Astrocyte of the cerebellum (primary cell): ENCODE data around the gene KIRREL1.

Experiments
- DNase-seq: peaks from one replicate; pipeline ENCODE4 v3.0.0-alpha.2; 2011; ENCODE audit warnings: low read depth
- H3K4me3 ChIP-seq: 2 replicates; pipeline ENCODE4 v1.5.1; 2011; ENCODE audit warnings: mild to moderate bottlenecking, low read depth, low read length, moderate library complexity
- in situ Hi-C: cut with HindIII; loops from 2 replicates; pipeline ENCODE4 v1.10.0; 2017; ENCODE audit warnings: low sequenced_read_pairs
- TF ChIP-seq, protein P1 (sequence below): IDR thresholded peaks from 2 replicates; pipeline ENCODE4 v1.5.1; 2012; ENCODE audit warnings: low read length, low read depth, moderate library complexity, mild to moderate bottlenecking; ENCODE audit errors: missing control alignments

The KIRREL1 gene

DNA sequence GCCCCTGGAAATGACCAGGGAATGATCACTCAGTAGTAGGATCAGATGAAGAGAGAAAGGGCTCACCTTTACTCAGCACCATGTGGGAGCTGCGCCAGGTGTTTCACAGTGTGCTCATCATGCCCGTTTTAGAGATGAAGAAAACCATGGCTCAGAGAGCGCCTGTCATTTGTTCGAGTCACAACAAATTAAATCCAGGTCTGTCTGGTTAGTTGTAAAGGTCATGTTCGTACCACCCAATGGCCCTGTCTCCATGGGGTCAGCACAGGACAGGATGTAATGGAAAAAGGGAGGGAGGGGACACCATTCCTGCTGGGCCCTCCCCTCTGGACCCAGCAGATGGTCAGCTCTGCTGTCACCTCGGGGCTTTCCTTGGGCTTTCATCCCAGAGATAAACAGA lies 15.2 kb downstream of the KIRREL1 start:
- in situ Hi-C loops, result no loop called here
- H3K4me3 ChIP-seq, result no peak overlapping the region
- no peak for DNase-seq
- TF ChIP-seq, protein P1, sequence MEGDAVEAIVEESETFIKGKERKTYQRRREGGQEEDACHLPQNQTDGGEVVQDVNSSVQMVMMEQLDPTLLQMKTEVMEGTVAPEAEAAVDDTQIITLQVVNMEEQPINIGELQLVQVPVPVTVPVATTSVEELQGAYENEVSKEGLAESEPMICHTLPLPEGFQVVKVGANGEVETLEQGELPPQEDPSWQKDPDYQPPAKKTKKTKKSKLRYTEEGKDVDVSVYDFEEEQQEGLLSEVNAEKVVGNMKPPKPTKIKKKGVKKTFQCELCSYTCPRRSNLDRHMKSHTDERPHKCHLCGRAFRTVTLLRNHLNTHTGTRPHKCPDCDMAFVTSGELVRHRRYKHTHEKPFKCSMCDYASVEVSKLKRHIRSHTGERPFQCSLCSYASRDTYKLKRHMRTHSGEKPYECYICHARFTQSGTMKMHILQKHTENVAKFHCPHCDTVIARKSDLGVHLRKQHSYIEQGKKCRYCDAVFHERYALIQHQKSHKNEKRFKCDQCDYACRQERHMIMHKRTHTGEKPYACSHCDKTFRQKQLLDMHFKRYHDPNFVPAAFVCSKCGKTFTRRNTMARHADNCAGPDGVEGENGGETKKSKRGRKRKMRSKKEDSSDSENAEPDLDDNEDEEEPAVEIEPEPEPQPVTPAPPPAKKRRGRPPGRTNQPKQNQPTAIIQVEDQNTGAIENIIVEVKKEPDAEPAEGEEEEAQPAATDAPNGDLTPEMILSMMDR, result no peak

DNA sequence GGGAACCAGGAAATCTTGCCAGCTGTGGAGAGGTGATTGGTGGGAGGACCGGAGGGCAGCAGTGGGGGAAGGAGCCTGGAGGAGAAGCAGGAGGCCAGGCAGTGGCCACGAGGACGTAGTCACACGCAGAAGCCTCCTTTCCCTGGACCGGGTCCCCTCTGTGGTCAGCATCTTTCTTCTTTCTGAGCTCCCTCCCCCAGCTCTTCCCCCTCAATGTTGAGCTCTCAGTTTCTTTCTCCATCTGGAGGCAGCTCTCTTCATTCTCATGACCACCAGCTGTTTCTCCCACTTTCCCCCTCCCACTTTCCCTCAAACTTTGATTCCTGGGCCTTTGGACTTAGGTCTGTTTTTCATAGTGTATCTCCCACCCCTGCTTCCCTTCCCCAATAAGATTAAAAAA lies 18.3 kb downstream of the KIRREL1 start:
- no peak for DNase-seq
- in situ Hi-C loops, result no loop called here
- TF ChIP-seq, protein P1, result no peak
- H3K4me3 ChIP-seq, result no peak overlapping the region

DNA sequence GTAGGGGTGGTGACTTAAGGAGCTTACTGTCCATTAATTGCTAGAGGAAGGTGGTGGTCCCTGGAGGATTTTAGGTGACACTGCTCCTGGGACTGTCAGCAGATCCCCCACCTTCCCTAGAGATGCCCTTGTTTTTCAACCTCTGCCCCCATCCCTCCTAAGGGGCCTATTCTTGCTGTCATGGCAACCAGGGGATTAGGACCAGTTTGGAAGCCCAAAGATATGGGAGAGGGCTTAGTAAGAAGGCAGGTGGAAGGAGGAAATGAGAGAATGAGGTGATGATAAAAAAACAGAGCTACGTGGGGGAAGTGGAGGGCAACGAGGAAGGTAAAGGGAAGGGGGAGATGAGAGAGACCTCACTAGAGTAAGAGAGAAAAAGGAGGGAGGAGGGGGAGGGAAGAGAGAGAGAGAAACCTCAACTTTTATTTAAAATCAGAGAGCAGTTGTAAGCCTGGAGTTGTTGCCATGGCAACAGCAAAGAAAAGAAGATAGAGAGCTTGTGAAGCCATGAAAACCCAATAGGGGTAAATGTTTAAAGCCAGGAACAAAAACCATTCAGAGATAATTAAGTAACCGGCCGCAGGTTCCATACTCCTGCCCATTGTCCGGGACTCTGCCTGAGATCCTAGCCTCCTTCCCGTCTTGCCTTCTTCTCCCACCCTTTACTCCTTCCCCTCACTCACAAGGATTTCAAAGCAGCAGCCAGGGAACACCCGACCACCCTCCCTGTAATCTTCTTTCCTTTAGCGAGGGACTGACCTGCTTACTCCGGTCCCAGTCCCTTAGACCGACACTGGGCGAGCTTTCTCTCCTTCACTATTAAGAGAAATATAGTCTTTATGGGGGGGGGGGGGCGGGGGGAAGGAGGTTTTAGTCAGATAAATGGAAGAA lies 20.6 kb downstream of the KIRREL1 start:
- no peak overlapping the region for H3K4me3 ChIP-seq
- no peak for DNase-seq
- in situ Hi-C loops, result no loop called here
- TF ChIP-seq, protein P1, result no peak

DNA sequence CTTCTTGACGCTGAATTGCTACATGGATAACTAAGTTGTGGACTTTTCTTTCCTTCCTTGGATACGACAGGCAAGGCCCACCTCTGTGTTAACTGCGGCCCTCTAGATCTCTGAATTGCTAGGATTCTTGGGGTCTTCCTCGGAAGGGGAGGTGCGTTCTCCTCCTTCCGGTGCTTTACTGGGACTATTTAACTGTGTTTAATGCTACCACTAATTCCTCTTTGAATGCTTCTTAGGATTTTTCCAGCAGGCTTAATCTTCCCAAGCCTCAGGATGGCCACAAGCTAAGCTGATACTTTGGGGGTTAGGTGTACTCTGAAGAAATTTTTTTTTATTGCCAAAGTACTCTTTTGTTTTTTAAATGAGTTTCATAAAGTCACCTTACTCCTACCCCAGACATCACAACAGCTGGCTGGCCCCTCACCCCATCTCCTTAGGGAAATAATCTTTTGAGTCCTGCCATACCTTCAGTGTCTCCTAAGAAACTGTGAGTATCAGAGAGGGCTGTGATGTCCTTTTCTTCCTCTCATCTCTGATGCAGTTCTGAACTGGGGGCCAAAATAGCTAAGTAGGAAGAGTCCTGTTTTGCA lies 21.4 kb downstream of the KIRREL1 start:
- H3K4me3 ChIP-seq, result no peak overlapping the region
- in situ Hi-C loops, result no loop called here
- DNase-seq, result no peak
- TF ChIP-seq, protein P1, result no peak

DNA sequence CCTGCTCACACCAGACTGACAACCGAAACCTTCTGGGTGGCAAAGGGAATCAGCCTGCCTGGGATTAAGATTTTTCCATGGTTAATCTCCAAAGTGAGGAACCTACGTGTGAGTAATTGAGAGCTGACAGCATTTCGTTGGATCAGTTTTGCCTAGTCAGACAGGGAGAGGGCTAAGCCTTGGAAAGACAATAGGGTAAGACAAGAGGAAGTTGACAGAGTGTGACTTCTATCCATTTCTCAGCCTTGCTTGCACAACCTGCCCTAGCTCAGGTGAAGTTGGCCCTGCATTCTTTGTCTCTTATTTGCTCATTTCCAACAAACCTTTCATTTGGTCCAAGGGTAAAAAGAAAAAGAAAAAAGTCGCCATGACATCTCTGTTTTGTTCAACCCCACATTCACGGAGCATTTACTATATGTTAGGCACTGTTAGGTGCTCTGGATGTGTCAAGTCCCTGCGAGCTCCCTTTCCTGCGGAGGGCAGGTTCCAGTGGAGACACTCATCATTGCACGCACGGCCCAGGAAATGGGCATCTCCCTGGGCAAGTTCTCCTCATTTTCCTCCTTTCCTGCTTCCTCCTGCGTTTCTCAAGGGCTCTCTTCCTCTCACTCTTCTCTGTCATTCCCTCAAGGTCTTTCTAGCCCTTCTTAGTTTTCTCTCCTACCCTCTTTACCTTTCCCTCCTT lies 23.3 kb downstream of the KIRREL1 start:
- TF ChIP-seq, protein P1, result no peak
- in situ Hi-C loops, result no loop called here
- DNase-seq, result no peak
- no peak overlapping the region for H3K4me3 ChIP-seq

DNA sequence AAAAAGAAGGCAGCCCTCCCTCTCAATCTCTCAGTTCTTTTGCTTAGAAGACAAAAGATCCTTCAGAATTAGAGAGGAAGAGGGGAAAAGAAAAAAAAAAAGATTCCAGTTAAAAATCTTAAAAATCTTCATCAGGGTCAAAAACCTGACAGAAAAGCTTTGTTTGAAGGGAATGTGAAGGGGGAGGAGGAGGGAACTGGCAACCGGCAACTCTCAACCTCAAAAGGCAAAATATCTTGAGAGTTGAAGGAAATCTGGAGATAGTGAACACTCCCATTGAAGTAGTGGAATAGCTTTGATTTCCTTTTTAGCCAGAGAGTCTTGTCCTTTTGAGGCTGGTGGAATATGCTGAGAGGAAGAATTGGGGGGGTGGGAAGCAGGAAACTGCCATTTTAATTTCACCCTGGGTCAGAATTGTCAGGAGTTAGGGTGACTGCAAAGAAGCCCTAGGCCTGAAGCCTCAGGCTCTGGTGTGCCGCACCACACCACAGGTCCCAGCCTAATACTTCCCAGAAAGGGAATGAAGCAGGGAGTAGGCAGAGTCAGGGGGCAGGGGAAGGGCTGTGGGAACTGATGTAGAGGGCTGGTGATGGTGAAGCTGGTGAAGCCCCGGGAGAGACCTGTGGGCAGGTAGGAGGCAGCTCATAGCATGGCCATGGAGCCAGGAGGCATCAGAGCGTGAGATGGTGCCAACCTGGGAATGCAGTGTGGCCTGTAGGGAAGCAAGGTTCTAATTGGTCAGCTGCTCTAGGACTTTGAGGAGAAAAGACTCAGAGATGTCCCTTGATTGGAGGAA lies 24.6 kb downstream of the KIRREL1 start:
- in situ Hi-C loops, result no loop called here
- TF ChIP-seq, protein P1, result no peak
- DNase-seq, result no peak
- no peak overlapping the region for H3K4me3 ChIP-seq
